ENCODE results near the gene ATRN.

Gene ATRN

DNA sequence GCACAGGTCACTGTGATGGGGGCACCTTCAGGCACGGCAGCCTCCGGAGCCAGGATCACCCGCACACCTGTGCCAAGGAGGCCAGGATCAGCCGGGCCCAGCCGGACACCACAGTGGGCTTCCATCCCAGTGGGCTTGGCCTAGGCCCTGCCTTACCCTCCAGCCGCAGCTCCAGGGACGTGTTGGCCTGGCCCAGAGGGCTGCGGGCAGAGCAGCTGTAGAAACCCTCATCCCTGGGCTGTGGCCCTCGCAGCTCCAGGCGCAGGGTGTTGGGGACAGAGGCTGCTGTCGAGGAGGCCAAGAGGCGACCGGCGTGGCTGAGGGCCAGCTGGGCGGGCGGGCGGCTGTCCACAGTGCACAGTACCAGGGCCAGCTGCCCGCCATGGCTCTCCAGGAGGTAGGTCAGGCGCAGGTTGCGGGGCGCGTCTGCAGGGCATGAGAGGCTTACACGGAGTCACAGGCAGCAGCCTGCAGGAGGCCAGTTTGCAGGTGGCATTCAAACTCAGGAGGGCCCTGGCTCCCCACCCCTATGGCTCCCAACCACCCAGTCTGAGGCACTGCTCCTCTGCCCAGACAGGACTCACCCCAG is 222.0 kb downstream of the ATRN start:
- DNase-seq (ENCODE audit: low read depth in 2 of 3, low spot score in 2 of 3): no peak

DNA sequence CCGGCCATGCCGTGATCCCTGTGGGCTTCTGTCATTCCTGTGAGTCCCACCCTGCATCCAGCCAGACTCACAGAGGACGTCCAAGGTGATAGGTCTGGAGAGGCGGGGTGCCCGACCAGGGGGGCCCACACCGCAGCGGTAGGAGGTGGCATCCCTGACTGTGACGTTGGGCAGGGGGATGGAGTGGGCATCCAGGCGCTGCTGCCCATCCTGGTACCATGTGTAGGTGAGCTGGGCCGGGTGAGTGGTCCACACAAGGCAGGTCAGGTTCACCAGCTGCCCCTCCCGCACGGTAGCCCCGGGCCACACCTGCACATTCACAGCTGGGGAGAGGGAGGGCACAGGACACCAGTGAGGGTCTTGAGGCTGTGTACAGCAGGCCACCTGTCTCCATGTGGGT is 222.6 kb downstream of the ATRN start:
- no peak for DNase-seq (ENCODE audit: low read depth in 2 of 3, low spot score in 2 of 3)

DNA sequence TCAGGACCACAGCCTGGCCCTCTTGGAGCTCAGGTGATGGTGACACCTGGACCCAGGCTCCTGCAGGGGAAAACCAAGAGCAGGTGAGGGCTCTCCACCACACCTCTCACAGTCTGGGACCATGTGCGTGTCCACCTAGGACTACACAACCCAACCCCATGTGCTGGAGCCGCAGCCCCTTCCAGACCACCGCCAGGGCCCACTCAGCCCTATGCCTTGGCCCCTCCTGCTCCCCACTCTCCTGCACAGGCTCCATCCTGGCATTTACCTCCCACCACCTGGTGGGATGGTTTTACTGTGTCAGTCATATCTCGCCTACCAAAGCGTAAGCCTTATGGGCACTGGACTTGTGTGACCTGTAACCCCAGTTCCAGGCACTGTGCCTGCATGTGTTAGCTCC is 224.0 kb downstream of the ATRN start:
- no peak for DNase-seq (ENCODE audit: low read depth in 2 of 3, low spot score in 2 of 3)

GRCh38 chr20:3696200-3696599 is 225.4 kb downstream of the ATRN start:
- DNase-seq (ENCODE audit: low read depth in 2 of 3, low spot score in 2 of 3): no peak

DNA sequence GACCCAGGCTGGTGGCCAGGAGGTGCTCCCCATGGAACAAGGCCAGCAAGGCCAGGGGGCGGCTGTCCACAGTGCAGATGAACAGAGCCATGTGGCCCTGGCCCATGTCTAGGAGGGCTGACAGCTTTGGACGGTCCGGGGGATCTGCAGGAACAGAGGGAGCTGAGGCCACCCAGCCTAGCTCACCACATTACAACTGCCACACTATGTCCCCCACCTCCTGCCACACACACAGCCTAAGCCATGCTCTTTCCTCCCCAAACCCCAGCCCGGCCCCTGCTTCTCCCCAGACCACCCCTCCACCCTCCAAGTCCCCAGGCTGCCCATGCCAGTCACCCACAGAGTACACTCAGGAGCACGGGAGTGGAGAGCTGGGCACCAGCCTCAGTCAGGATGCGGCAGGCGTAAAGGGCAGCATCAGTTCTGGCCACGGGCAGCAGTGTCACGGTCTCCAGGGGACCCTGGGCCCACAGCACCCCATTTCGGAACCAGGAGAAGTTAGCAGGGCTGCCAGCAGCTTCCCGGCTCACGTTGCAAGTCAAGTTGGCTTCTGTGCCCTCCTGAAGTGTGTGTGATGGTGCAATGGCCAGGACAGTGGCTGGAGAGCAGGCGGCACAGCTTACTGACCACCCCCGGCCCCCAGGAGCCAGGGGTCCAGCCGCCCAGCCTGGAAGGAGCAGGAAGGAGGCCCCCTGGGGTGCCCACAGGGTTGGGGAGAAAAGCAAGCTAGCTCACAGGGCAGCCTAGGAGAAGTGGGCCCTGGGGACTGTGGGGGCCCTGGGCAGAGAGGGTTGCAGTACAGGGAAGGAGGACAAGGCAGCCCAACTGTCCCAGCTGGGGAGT is 226.1 kb downstream of the ATRN start:
- DNase-seq (ENCODE audit: low read depth in 2 of 3, low spot score in 2 of 3): no peak

DNA sequence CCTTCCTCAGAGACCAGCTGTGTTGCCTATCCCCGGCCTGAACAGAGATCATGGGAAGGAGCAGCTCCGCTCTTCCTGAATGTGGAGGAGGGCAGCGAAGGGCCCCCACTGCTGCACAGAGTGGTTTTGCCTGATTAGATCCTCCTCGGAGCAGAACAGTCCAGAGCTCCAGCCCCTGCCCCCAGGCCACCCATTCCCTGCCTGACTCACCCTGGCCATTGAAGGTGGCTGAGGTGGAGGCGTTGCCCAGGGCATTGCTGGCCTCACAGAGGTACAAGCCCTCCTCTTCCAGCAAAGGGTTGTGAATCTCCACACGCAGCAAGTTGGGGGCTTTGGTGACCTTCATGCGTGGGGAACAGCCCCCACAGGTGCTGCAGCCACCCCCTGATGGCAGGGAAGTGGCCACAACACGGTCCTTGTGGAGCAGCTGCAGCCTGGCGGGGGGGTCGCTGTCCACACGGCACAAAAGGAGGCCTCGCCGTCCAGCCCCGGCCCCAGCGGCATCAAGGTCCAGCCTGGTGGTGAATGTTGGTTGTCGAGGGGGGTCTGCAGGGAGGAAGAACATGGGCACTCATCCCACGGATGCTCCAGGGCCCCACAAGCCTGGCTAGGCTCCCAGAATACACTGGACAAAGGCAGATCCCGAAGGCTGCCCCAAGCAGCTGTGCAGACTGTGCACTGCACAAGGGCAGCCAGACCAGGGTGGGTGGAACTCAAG is 226.9 kb downstream of the ATRN start:
- no peak for DNase-seq (ENCODE audit: low read depth in 2 of 3, low spot score in 2 of 3)

GRCh38 chr20:3698591-3699001 is 227.8 kb downstream of the ATRN start:
- DNase-seq (ENCODE audit: low read depth in 2 of 3, low spot score in 2 of 3): no peak

DNA sequence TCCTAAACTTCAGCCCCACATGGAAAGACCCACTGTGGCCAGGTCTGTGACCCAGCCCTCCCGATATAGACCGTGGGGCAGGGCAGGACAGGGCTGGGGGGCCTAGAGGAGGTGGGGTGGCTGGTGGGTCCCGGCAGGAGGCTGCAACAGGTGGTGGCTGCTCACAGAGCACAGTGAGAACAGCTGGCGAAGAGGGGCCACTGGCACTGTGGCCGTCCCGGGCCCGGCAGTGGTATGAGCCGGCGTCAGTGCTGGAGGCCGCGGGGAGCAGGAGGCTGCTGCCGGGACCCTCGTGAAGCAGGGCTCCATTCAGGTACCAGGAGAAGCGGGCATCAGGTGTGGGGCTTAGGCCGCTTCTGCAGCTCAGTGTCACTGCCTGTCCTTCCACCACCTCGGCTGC is 228.2 kb downstream of the ATRN start:
- DNase-seq (ENCODE audit: low read depth in 2 of 3, low spot score in 2 of 3): no peak

Measured in activated CD8-positive, alpha-beta memory T cell treated with anti-CD3 and anti-CD28 coated beads for 48 hours (primary cell).